Sciatic nerve (tissue), 2 donors: ENCODE data around the gene CYP2J2. TPM values are rescaled to one million over a fixed set of nuclear protein-coding genes. Genes with fewer than 3 reads are reported as not detected.
"Not testable (repeated sequence)": the region's sequence is repeated elsewhere in the genome, so short reads cannot be mapped to it uniquely, and the experiment has no call there.

Experiments used
- ATAC-seq: fragments of 200-7000 bp; cut with Tn5 transposase; one replicate; pipeline ENCODE4 v1.9.1; 2020; ENCODE audit warnings: mild to moderate bottlenecking, moderate library complexity
- DNase-seq: peaks from one replicate; pipeline ENCODE4 v3.0.0-alpha.2; 2020; ENCODE audit warnings: low spot score
- intact Hi-C: fragments of 100-400 bp; cut with DNase I; formaldehyde crosslinking; loops from one replicate; pipeline ENCODE4 v1.14.2; 2022
- total RNA-seq: library from RNA; stranded (reverse); fragmentation: NEBNext Ultra II Directional; extraction: Animal tissue kit (Norgen Biotek cat#: 25700); gene quantifications from one replicate; pipeline ENCODE4 v1.2.1, GENCODE V29; 2021
- donor health status: DM: no; HTN: no; CAD: no.
- donor health status: DM: no; HTN: no; CAD: no.

CYP2J2 gene
- 21.6 TPM for total RNA-seq

- DNase-seq = peak; percentile 81
- intact Hi-C loops = no loop called here
- ATAC-seq = peak; percentile 96
Measured at GRCh38 chr1:59926381-59927123, at the start of gene CYP2J2. Gene CYP2J2, minus strand, starts transcription at chr1:59926773. Its CDS starts 27 bp downstream, at chr1:59926746.

GRCh38 chr1:59973719-59974118 lies 47.1 kb upstream of the CYP2J2 start:
- ATAC-seq (no peak), DNase-seq (no peak)
- intact Hi-C loops = no loop called here

- no peak for DNase-seq
- intact Hi-C loops = no loop called here
- ATAC-seq = no peak
Measured at GRCh38 chr1:59972216-59972927, 45.8 kb upstream of the CYP2J2 start.

- intact Hi-C loops = no loop called here
- DNase-seq = peak; percentile 85
- peak; percentile 93 for ATAC-seq
Measured at GRCh38 chr1:59971464-59971911, 44.9 kb upstream of the CYP2J2 start.

GRCh38 chr1:59969542-59970175 lies 43.1 kb upstream of the CYP2J2 start:
- ATAC-seq, intact Hi-C loops, DNase-seq: not testable (repeated sequence)

GRCh38 chr1:59968746-59969145 lies 42.2 kb upstream of the CYP2J2 start:
- ATAC-seq, DNase-seq, intact Hi-C loops: not testable (repeated sequence)

- DNase-seq (no peak), ATAC-seq (no peak)
- intact Hi-C loops = no loop called here
Measured at GRCh38 chr1:59967780-59968179, 41.2 kb upstream of the CYP2J2 start.

- ATAC-seq (no peak), DNase-seq (no peak)
- intact Hi-C loops = no loop called here
Measured at GRCh38 chr1:59967141-59967697, 40.6 kb upstream of the CYP2J2 start.

GRCh38 chr1:59952065-59952464 lies 25.5 kb upstream of the CYP2J2 start:
- no peak for ATAC-seq
- no peak for DNase-seq
- intact Hi-C loops = no loop called here

GRCh38 chr1:59949648-59950047 lies 23.1 kb upstream of the CYP2J2 start:
- intact Hi-C loops = loop anchor here (10.0 kb wide), 1 partner anchor 65 kb away; no protein-coding TSS in a partner anchor
- DNase-seq = no peak
- no peak for ATAC-seq

- intact Hi-C loops = loop anchor here (10.0 kb wide), 1 partner anchor 64 kb away; no protein-coding TSS in a partner anchor
- ATAC-seq (no peak), DNase-seq (no peak)
Measured at GRCh38 chr1:59948990-59949389, 22.4 kb upstream of the CYP2J2 start.

- peak; percentile 71 for DNase-seq
- intact Hi-C loops = loop anchor here (10.0 kb wide), 1 partner anchor 62 kb away; no protein-coding TSS in a partner anchor
- peak; percentile 91 for ATAC-seq
Measured at GRCh38 chr1:59947047-59947938, 20.7 kb upstream of the CYP2J2 start.

- ATAC-seq = no peak
- intact Hi-C loops = loop anchor here (10.0 kb wide), 1 partner anchor 61 kb away; no protein-coding TSS in a partner anchor
- DNase-seq = no peak
Measured at GRCh38 chr1:59945790-59946189, 19.2 kb upstream of the CYP2J2 start.

- intact Hi-C loops = no loop called here
- no peak for ATAC-seq
- DNase-seq = no peak
Measured at GRCh38 chr1:59939393-59939792, 12.8 kb upstream of the CYP2J2 start.

- DNase-seq = no peak
- no peak for ATAC-seq
- intact Hi-C loops = no loop called here
Measured at GRCh38 chr1:59937636-59938210, 11.2 kb upstream of the CYP2J2 start.

GRCh38 chr1:59936358-59936821 lies 9.8 kb upstream of the CYP2J2 start:
- ATAC-seq (no peak), DNase-seq (no peak)
- intact Hi-C loops = no loop called here

- intact Hi-C loops = no loop called here
- ATAC-seq (no peak), DNase-seq (no peak)
Measured at GRCh38 chr1:59928996-59929395, 2.4 kb upstream of the CYP2J2 start.

- peak; percentile 10 for ATAC-seq
- intact Hi-C loops = no loop called here
- no peak for DNase-seq
Measured at GRCh38 chr1:59927213-59927612, 640 bp upstream of the CYP2J2 start.
